SK-N-SH treated with all-trans-retinoic acid at 6 μM for 48 hours (cell line): ENCODE results near the gene MCM10.
A peak's percentile ranks its signal among the peaks of the same experiment; 100 is the strongest.

ENCODE experiments used
- ATAC-seq: fragments of 200-7000 bp; cut with Tn5 transposase; 3 replicates; pipeline ENCODE4 v1.9.1; 2020; ENCODE audit warnings: mild to moderate bottlenecking, moderate library complexity
- ARNTL ChIP-seq: fragments of 450-650 bp; formaldehyde crosslinking; IDR thresholded peaks from 2 replicates; pipeline ENCODE4 v1.5.0; 2020; ENCODE audit warnings: low read depth, mild to moderate bottlenecking, moderate library complexity, borderline replicate concordance
- BACH2 ChIP-seq: fragments of 250-450 bp; sonication (Bioruptor Pico); IDR thresholded peaks from 2 replicates; pipeline ENCODE4 v1.9.0; 2021; ENCODE audit warnings: mild to moderate bottlenecking, borderline replicate concordance
- CREB5 ChIP-seq: fragments of 250-450 bp; sonication (Bioruptor Pico); IDR thresholded peaks from 2 replicates; pipeline ENCODE4 v1.5.1; 2020; ENCODE audit warnings: low read depth, mild to moderate bottlenecking, moderate library complexity
- CSDC2 ChIP-seq: fragments of 250-450 bp; sonication (Bioruptor Pico); IDR thresholded peaks from 2 replicates; pipeline ENCODE4 v1.5.0; 2020; ENCODE audit warnings: mild to moderate bottlenecking, moderate library complexity
- ESRRG ChIP-seq: fragments of 250-450 bp; sonication (Bioruptor Pico); IDR thresholded peaks from 2 replicates; pipeline ENCODE4 v1.6.1; 2021; ENCODE audit warnings: mild to moderate bottlenecking
- ISL1 ChIP-seq: fragments of 250-450 bp; sonication (Bioruptor Pico); IDR thresholded peaks from 2 replicates; pipeline ENCODE4 v2.1.2; 2022; ENCODE audit warnings: mild to moderate bottlenecking, moderate library complexity
- OSR1 ChIP-seq: fragments of 250-450 bp; sonication (Bioruptor Pico); IDR thresholded peaks from 2 replicates; pipeline ENCODE4 v1.8.0; 2022; ENCODE audit warnings: moderate library complexity, mild to moderate bottlenecking, inconsistent platforms
- POU6F1 ChIP-seq: fragments of 250-450 bp; sonication (Bioruptor Pico); IDR thresholded peaks from 2 replicates; pipeline ENCODE4 v1.8.0; 2021; ENCODE audit warnings: low read depth, mild to moderate bottlenecking, moderate library complexity, borderline replicate concordance
- PPARA ChIP-seq: fragments of 250-450 bp; sonication (Bioruptor Pico); IDR thresholded peaks from 2 replicates; pipeline ENCODE4 v1.5.0; 2020; ENCODE audit warnings: mild to moderate bottlenecking, borderline replicate concordance
- RARB ChIP-seq: fragments of 250-450 bp; sonication (Bioruptor Pico); IDR thresholded peaks from 2 replicates; pipeline ENCODE4 v1.8.0; 2021; ENCODE audit warnings: mild to moderate bottlenecking, moderate library complexity
- SNAI2 ChIP-seq: fragments of 250-450 bp; sonication (Bioruptor Pico); IDR thresholded peaks from 2 replicates; pipeline ENCODE4 v1.5.0; 2020; ENCODE audit warnings: mild to moderate bottlenecking, moderate library complexity
- TCF4 ChIP-seq: fragments of 250-450 bp; sonication (Bioruptor Pico); IDR thresholded peaks from 2 replicates; pipeline ENCODE4 v1.8.0; 2021; ENCODE audit warnings: mild to moderate bottlenecking, moderate library complexity, borderline replicate concordance
- TOX ChIP-seq: fragments of 250-450 bp; sonication (Bioruptor Pico); IDR thresholded peaks from 2 replicates; pipeline ENCODE4 v1.8.0; 2021; ENCODE audit warnings: mild to moderate bottlenecking, moderate library complexity, borderline replicate concordance
- TSHZ2 ChIP-seq: fragments of 250-450 bp; sonication (Bioruptor Pico); IDR thresholded peaks from 2 replicates; pipeline ENCODE4 v1.5.0; 2020; ENCODE audit warnings: mild to moderate bottlenecking, moderate library complexity
- ZC3H10 ChIP-seq: fragments of 250-450 bp; sonication (Bioruptor Pico); IDR thresholded peaks from 2 replicates; pipeline ENCODE4 v1.5.1; 2021; ENCODE audit warnings: mild to moderate bottlenecking, moderate library complexity
- ZFP3 ChIP-seq: fragments of 250-450 bp; sonication (Bioruptor Pico); IDR thresholded peaks from 2 replicates; pipeline ENCODE4 v1.5.0; 2020; ENCODE audit warnings: mild to moderate bottlenecking, moderate library complexity
- ZFP30 ChIP-seq: fragments of 450-650 bp; formaldehyde crosslinking; IDR thresholded peaks from 2 replicates; pipeline ENCODE4 v1.5.0; 2022; ENCODE audit warnings: mild to moderate bottlenecking, moderate library complexity
- ZNF565 ChIP-seq: fragments of 450-650 bp; formaldehyde crosslinking; conservative IDR thresholded peaks from 2 replicates; pipeline ENCODE4 v1.5.0; 2020; ENCODE audit warnings: low read depth, mild to moderate bottlenecking, moderate library complexity
- ZNF8 ChIP-seq: fragments of 450-650 bp; formaldehyde crosslinking; IDR thresholded peaks from 2 replicates; pipeline ENCODE4 v1.5.0; 2020; ENCODE audit warnings: mild to moderate bottlenecking, moderate library complexity
- TF ChIP-seq, protein P1 (sequence below): fragments of 250-450 bp; sonication (Bioruptor Pico); IDR thresholded peaks from 2 replicates; pipeline ENCODE4 v1.5.1; 2021; ENCODE audit warnings: mild to moderate bottlenecking, moderate library complexity
- TF ChIP-seq, protein P2 (sequence below): fragments of 250-450 bp; sonication (Bioruptor Pico); IDR thresholded peaks from 2 replicates; pipeline ENCODE4 v1.8.0; 2020; ENCODE audit warnings: mild to moderate bottlenecking, moderate library complexity, borderline replicate concordance

The MCM10 gene

GRCh38 chr10:13160934-13161856 is at the start of gene MCM10:
TSS of gene MCM10 (plus strand) at chr10:13161558. CDS start at chr10:13164203, 2,645 bp downstream.
- ATAC-seq = peak; percentile 100
- TF ChIP-seq TCF4 (CRISPR knock-in tag) (no peak), PPARA (CRISPR knock-in tag) (no peak), SNAI2 (no peak), TOX (CRISPR knock-in tag) (no peak), ZFP30 (CRISPR knock-in tag) (no peak), ZNF565 (no peak), RARB (CRISPR knock-in tag) (no peak), CREB5 (no peak)
- TF ChIP-seq, protein P1, sequence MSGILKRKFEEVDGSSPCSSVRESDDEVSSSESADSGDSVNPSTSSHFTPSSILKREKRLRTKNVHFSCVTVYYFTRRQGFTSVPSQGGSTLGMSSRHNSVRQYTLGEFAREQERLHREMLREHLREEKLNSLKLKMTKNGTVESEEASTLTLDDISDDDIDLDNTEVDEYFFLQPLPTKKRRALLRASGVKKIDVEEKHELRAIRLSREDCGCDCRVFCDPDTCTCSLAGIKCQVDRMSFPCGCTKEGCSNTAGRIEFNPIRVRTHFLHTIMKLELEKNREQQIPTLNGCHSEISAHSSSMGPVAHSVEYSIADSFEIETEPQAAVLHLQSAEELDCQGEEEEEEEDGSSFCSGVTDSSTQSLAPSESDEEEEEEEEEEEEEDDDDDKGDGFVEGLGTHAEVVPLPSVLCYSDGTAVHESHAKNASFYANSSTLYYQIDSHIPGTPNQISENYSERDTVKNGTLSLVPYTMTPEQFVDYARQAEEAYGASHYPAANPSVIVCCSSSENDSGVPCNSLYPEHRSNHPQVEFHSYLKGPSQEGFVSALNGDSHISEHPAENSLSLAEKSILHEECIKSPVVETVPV (CRISPR knock-in tag) = no peak

DNA sequence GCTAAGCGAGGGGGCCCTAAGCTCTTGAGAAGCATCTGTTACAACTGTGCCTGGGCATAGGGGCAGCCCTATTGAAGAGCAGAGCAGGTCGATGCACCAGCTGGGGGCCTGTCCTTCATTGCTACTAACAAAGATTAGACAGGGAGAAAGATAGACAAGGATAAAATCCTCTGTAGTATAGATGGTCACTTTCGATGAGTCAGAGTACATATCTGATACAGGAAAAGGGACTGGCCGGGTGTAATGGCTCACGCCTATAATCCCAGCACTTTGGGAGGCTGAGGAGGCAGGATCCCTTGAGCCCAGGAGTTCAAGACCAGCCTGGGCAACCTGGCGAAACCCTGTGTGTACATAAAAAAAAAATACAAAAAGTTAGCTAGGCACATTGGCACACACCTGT is 47.8 kb upstream of the MCM10 start:
- no peak for ATAC-seq
- no peak for TF ChIP-seq ISL1 (CRISPR knock-in tag)
- TF ChIP-seq, protein P1 (CRISPR knock-in tag) = no peak
- TF ChIP-seq POU6F1 (CRISPR knock-in tag) = no peak
- no peak for TF ChIP-seq SNAI2
- no peak for TF ChIP-seq ZNF565
- TF ChIP-seq TOX (CRISPR knock-in tag) = no peak
- no peak for TF ChIP-seq CREB5
- TF ChIP-seq TSHZ2 (CRISPR knock-in tag) = no peak
- no peak for TF ChIP-seq BACH2 (CRISPR knock-in tag)
- TF ChIP-seq CSDC2 = no peak
- no peak for TF ChIP-seq ZFP3
- TF ChIP-seq ZFP30 (CRISPR knock-in tag) = no peak
- TF ChIP-seq TCF4 (CRISPR knock-in tag) = no peak
- TF ChIP-seq PPARA (CRISPR knock-in tag) = no peak
- no peak for TF ChIP-seq ESRRG (CRISPR knock-in tag)
- no peak for TF ChIP-seq ZNF8 (CRISPR knock-in tag)
- TF ChIP-seq OSR1 (CRISPR knock-in tag) = no peak
- TF ChIP-seq ARNTL = no peak
- TF ChIP-seq, protein P2, sequence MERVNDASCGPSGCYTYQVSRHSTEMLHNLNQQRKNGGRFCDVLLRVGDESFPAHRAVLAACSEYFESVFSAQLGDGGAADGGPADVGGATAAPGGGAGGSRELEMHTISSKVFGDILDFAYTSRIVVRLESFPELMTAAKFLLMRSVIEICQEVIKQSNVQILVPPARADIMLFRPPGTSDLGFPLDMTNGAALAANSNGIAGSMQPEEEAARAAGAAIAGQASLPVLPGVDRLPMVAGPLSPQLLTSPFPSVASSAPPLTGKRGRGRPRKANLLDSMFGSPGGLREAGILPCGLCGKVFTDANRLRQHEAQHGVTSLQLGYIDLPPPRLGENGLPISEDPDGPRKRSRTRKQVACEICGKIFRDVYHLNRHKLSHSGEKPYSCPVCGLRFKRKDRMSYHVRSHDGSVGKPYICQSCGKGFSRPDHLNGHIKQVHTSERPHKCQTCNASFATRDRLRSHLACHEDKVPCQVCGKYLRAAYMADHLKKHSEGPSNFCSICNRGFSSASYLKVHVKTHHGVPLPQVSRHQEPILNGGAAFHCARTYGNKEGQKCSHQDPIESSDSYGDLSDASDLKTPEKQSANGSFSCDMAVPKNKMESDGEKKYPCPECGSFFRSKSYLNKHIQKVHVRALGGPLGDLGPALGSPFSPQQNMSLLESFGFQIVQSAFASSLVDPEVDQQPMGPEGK = no peak
- TF ChIP-seq ZC3H10 (CRISPR knock-in tag) = no peak
